HCT116 (cell line): ENCODE measurements around the gene NELL1. TPM values are rescaled to one million over a fixed set of nuclear protein-coding genes. Genes with fewer than 3 reads are reported as not detected.

Experiments
- ATAC-seq: fragments of 200-7000 bp; cut with Tn5 transposase; 2 replicates; pipeline ENCODE4 v1.9.1; 2020; ENCODE audit warnings: mild to moderate bottlenecking, moderate library complexity
- BruUV-seq: library from RNA; stranded (reverse); fragments of 400-500 nt; replicated peaks from 2 replicates; lab custom pipeline; 2021; lab: Mats Ljungman, UMichigan
- CTCF ChIA-PET: fragments of 300-600 bp; sonication (Branson Sonifier 250); formaldehyde crosslinking; loops from one replicate; lab custom pipeline; 2021; ENCODE audit warnings: antibody characterized with exemption; lab: Charles Lee
- POLR2A ChIA-PET: fragments of 300-600, 350-600 bp; sonication (Branson Sonifier 250); formaldehyde crosslinking; loops from one replicate; lab custom pipeline; 2021; ENCODE audit warnings: antibody characterized with exemption; lab: Charles Lee
- RAD21 ChIA-PET, 2 experiments: fragments of 300-600 bp; sonication (Branson Sonifier 250); formaldehyde crosslinking; loops; one replicate each; lab custom pipeline; 2023; ENCODE audit warnings: low total read pairs in 2 of 2; ENCODE audit not compliant: uncharacterized antibody in 2 of 2, unreplicated experiment in 2 of 2, low non-redundant PET in 1 of 2; lab: Charles Lee
- DNase-seq: peaks from one replicate; pipeline ENCODE4 v3.0.0-alpha.2; 2010; ENCODE audit warnings: low read depth, low spot score
- H2AFZ ChIP-seq: fragments of 200-600 bp; shearing (Covaris generic), sonication (generic); 2 replicates; pipeline ENCODE4 v1.6.1; 2017; ENCODE audit warnings: low read depth, mixed run types, mixed read lengths, antibody characterized with exemption, low read length; ENCODE audit not compliant: poor library complexity, severe bottlenecking
- H3K27ac ChIP-seq: 2 replicates; pipeline ENCODE4 v1.5.1; 2012; ENCODE audit warnings: low read depth, low read length
- H3K27me3 ChIP-seq: fragments of 200-600 bp; sonication (generic); 2 replicates; pipeline ENCODE4 v1.6.1; 2016; ENCODE audit warnings: mixed run types, low read length, mixed read lengths; ENCODE audit not compliant: insufficient read depth
- H3K36me3 ChIP-seq, 2 experiments: fragments of 200-500 bp in 1 of 2; fragments of 200-600 bp in 1 of 2; sonication (Bioruptor generic) in 1 of 2; sonication (generic) in 1 of 2; 2 replicates each; pipeline versions ENCODE4 v1.5.1 to v1.6.1; 2014 to 2016; ENCODE audit warnings: low read length in 2 of 2, inconsistent platforms in 1 of 2, mixed read lengths in 1 of 2, mixed run types in 1 of 2; ENCODE audit not compliant: insufficient read depth in 2 of 2, control insufficient read depth in 1 of 2
- H3K4me1 ChIP-seq, 2 experiments: fragments of 200-600 bp in 1 of 2; sonication (generic) in 1 of 2; 2 replicates each; pipeline versions ENCODE4 v1.5.1 to v1.6.1; 2012 to 2017; ENCODE audit warnings: low read length in 2 of 2, inconsistent platforms in 1 of 2, mild to moderate bottlenecking in 1 of 2, mixed read lengths in 1 of 2, mixed run types in 1 of 2, moderate library complexity in 1 of 2; ENCODE audit not compliant: insufficient read depth in 2 of 2, control insufficient read depth in 1 of 2
- H3K4me2 ChIP-seq: fragments of 200-600 bp; sonication (generic); 2 replicates; pipeline ENCODE4 v1.6.1; 2017; ENCODE audit warnings: mixed run types, low read length, mixed read lengths
- H3K4me3 ChIP-seq, 2 experiments: fragments of 200-600 bp in 1 of 2; sonication (generic) in 1 of 2; replicated peaks in 1 of 2; 2 replicates each; pipeline ENCODE4 v1.5.1; 2011 to 2016; ENCODE audit warnings: low read length in 2 of 2, control low read depth in 1 of 2, low read depth in 1 of 2, mild to moderate bottlenecking in 1 of 2, mixed read lengths in 1 of 2, mixed run types in 1 of 2
- H3K79me2 ChIP-seq: fragments of 200-600 bp; sonication (generic); 2 replicates; pipeline ENCODE4 v1.6.1; 2017; ENCODE audit warnings: mild to moderate bottlenecking, mixed run types, low read length, moderate library complexity, mixed read lengths; ENCODE audit not compliant: insufficient read depth
- H3K9ac ChIP-seq: fragments of 200-600 bp; sonication (generic); 2 replicates; pipeline ENCODE4 v1.6.1; 2016; ENCODE audit warnings: low read length, mixed read lengths
- H3K9me2 ChIP-seq: fragments of 200-600 bp; sonication (generic), shearing (Covaris generic); 2 replicates; pipeline ENCODE4 v1.6.1; 2017; ENCODE audit warnings: mixed run types, mild to moderate bottlenecking, moderate library complexity; ENCODE audit not compliant: insufficient read depth
- H3K9me3 ChIP-seq, 2 experiments: fragments of 200-500 bp in 1 of 2; fragments of 200-600 bp in 1 of 2; sonication (Bioruptor generic) in 1 of 2; sonication (generic) in 1 of 2; 2 replicates each; pipeline ENCODE4 v1.6.1; 2014 to 2017; ENCODE audit warnings: low read length in 2 of 2, mixed read lengths in 2 of 2, inconsistent platforms in 1 of 2, low read depth in 1 of 2, mild to moderate bottlenecking in 1 of 2, mixed run types in 1 of 2, moderate library complexity in 1 of 2; ENCODE audit not compliant: control insufficient read depth in 1 of 2, insufficient read depth in 1 of 2
- H4K20me1 ChIP-seq: fragments of 200-600 bp; sonication (generic), shearing (Covaris generic); 2 replicates; pipeline ENCODE4 v1.6.1; 2017; ENCODE audit warnings: mixed run types, mild to moderate bottlenecking, moderate library complexity; ENCODE audit not compliant: insufficient read depth
- ATF3 ChIP-seq: IDR thresholded peaks from 2 replicates; pipeline ENCODE4 v1.6.1; 2012
- CTCF ChIP-seq, 3 experiments: fragments of 200-600 bp in 1 of 3; sonication (generic) in 1 of 3; IDR thresholded peaks in 2 of 3; conservative IDR thresholded peaks in 1 of 3; 2 replicates each; pipeline ENCODE4 v1.5.1; 2012 to 2017; ENCODE audit warnings: low read depth in 2 of 3, low read length in 2 of 3, antibody characterized with exemption in 1 of 3, borderline replicate concordance in 1 of 3, control low read depth in 1 of 3, mild to moderate bottlenecking in 1 of 3, mixed read lengths in 1 of 3, mixed run types in 1 of 3, moderate library complexity in 1 of 3; ENCODE audit not compliant: insufficient read depth in 1 of 3
- EGR1 ChIP-seq: IDR thresholded peaks from 2 replicates; pipeline ENCODE4 v1.6.1; 2012; ENCODE audit warnings: low read depth
- EZH2 ChIP-seq: fragments of 200-600 bp; sonication (generic); IDR thresholded peaks from 2 replicates; pipeline ENCODE4 v1.6.1; 2017; ENCODE audit warnings: antibody characterized with exemption, mixed run types
- MAX ChIP-seq: IDR thresholded peaks from 2 replicates; pipeline ENCODE4 v1.6.1; 2012
- SIN3A ChIP-seq: IDR thresholded peaks from 2 replicates; pipeline ENCODE4 v1.6.1; 2012; ENCODE audit warnings: low read depth
- SP1 ChIP-seq: IDR thresholded peaks from 2 replicates; pipeline ENCODE4 v1.6.1; 2012; ENCODE audit warnings: low read depth
- TCF7L2 ChIP-seq: IDR thresholded peaks from 2 replicates; pipeline ENCODE4 v1.7.0; 2011; ENCODE audit warnings: borderline replicate concordance, inconsistent platforms; ENCODE audit not compliant: insufficient read depth, insufficient read length; ENCODE audit errors: extremely low read depth
- YY1 ChIP-seq: IDR thresholded peaks from 2 replicates; pipeline ENCODE4 v1.6.1; 2011; ENCODE audit warnings: low read length, low read depth, moderate library complexity, mild to moderate bottlenecking; ENCODE audit not compliant: insufficient replicate concordance; ENCODE audit errors: extremely low read depth
- ZFX ChIP-seq: fragments of 450-650 bp; IDR thresholded peaks from 2 replicates; pipeline ENCODE4 v1.6.1; 2017
- ZNF274 ChIP-seq: fragments of 200-500 bp; sonication (Bioruptor generic); IDR thresholded peaks from 2 replicates; pipeline ENCODE4 v1.6.1; 2014; ENCODE audit warnings: mild to moderate bottlenecking, low read depth, low read length, inconsistent platforms
- intact Hi-C: fragments of 100-400 bp; cut with micrococcal nuclease; formaldehyde crosslinking; loops from 2 replicates; pipeline ENCODE4 v1.10.0; 2022
- total RNA-seq: library from RNA; stranded (reverse); gene quantifications from one replicate; pipeline ENCODE4 v1.2.1, GENCODE V29; 2021; ENCODE audit not compliant: unreplicated experiment
- TF ChIP-seq, protein P1 (sequence below): IDR thresholded peaks from 2 replicates; pipeline ENCODE4 v1.6.1; 2012; ENCODE audit warnings: low read depth

Gene NELL1
- total RNA-seq, 1 experiment from 2014 or later = not detected

GRCh38 chr11:21572210-21572609, 902.8 kb downstream of the NELL1 start:
- Histone ChIP-seq H3K9ac (no peak overlapping the region), H3K36me3 (no peaks in the 10 kb centered on the region), H3K4me2 (no peak overlapping the region), H3K4me3 (no peak overlapping the region), H3K27ac (no peak overlapping the region), H3K9me2 (no peaks in the 10 kb centered on the region), H3K9me3 (peaks cover 4 to 34% of the 10 kb centered on the region in 2 experiments; a peak in 2 of 4 replicates), H3K79me2 (no peaks in the 10 kb centered on the region), H4K20me1 (no peaks in the 10 kb centered on the region), H3K4me1 (no peaks in the 10 kb centered on the region), H3K27me3 (no peaks in the 10 kb centered on the region), H2AFZ (no peak overlapping the region)
- intact Hi-C loops = no loop called here
- ChIA-PET POLR2A (no interaction called here), CTCF (no interaction called here), RAD21 (no interaction called here)
- DNase-seq = no peak
- BruUV-seq = no TSS peak
- ATAC-seq = no peak
- no peak for TF ChIP-seq EZH2
- no peak for TF ChIP-seq CTCF (IDR thresholded peaks at IDR 0.05 in 2 of 3, conservative IDR thresholded peaks at IDR 0.05 in 1 of 3; ENCODE audit: borderline replicate concordance in 1 of 3, insufficient read depth in 1 of 3, low read depth in 2 of 3, low read length in 2 of 3)
- no peak for TF ChIP-seq MAX

DNA sequence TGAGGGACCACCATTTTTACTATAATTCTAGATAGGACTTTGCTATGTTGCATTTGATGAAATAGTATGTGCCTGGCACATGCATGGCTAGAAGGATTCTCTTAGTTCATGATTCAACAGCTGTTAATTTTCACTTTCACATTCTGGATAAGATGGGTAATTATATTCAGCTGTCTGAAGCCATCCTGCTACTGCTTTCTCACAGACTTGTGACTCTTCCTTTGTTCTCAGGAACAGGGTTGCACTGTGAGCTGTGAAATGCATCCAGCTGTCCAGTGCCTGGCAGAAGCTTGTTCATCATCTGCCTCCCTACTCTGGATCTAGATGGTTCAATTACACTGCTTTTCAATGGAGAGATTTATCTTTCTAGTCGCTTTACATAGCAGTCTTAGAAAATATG, 913.4 kb downstream of the NELL1 start:
- no peak overlapping the region for H2AFZ ChIP-seq
- H3K9ac ChIP-seq = no peak overlapping the region
- ChIA-PET RAD21 (no interaction called here), CTCF (no interaction called here), POLR2A (no interaction called here)
- no peaks in the 10 kb centered on the region for H3K79me2 ChIP-seq
- intact Hi-C loops = no loop called here
- DNase-seq (no peak), ATAC-seq (no peak)
- H3K9me2 ChIP-seq = no peaks in the 10 kb centered on the region
- peaks cover 19 to 25% of the 10 kb centered on the region in 2 experiments; a peak in 3 of 4 replicates for H3K9me3 ChIP-seq
- H3K27ac ChIP-seq = no peak overlapping the region
- H3K4me2 ChIP-seq = no peak overlapping the region
- H3K4me3 ChIP-seq = no peak overlapping the region
- no peaks in the 10 kb centered on the region for H3K27me3 ChIP-seq
- BruUV-seq = no TSS peak
- H3K4me1 ChIP-seq = no peaks in the 10 kb centered on the region
- no peaks in the 10 kb centered on the region; the same call in 1 of the 2 replicates for H4K20me1 ChIP-seq
- no peaks in the 10 kb centered on the region for H3K36me3 ChIP-seq
- TF ChIP-seq EZH2 (no peak), EGR1 (no peak), SIN3A (no peak), MAX (no peak), ZFX (no peak), SP1 (no peak), ZNF274 (no peak), TCF7L2 (no peak), ATF3 (no peak), YY1 (no peak)
- TF ChIP-seq, protein P1, sequence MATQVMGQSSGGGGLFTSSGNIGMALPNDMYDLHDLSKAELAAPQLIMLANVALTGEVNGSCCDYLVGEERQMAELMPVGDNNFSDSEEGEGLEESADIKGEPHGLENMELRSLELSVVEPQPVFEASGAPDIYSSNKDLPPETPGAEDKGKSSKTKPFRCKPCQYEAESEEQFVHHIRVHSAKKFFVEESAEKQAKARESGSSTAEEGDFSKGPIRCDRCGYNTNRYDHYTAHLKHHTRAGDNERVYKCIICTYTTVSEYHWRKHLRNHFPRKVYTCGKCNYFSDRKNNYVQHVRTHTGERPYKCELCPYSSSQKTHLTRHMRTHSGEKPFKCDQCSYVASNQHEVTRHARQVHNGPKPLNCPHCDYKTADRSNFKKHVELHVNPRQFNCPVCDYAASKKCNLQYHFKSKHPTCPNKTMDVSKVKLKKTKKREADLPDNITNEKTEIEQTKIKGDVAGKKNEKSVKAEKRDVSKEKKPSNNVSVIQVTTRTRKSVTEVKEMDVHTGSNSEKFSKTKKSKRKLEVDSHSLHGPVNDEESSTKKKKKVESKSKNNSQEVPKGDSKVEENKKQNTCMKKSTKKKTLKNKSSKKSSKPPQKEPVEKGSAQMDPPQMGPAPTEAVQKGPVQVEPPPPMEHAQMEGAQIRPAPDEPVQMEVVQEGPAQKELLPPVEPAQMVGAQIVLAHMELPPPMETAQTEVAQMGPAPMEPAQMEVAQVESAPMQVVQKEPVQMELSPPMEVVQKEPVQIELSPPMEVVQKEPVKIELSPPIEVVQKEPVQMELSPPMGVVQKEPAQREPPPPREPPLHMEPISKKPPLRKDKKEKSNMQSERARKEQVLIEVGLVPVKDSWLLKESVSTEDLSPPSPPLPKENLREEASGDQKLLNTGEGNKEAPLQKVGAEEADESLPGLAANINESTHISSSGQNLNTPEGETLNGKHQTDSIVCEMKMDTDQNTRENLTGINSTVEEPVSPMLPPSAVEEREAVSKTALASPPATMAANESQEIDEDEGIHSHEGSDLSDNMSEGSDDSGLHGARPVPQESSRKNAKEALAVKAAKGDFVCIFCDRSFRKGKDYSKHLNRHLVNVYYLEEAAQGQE = no peak
